PC-3 (cell line): ENCODE data around the gene NDRG2.
"Not testable (repeated sequence)": the region's sequence is repeated elsewhere in the genome, so short reads cannot be mapped to it uniquely, and the experiment has no call there.

Experiments
- EZH2 ChIP-seq: fragments of 300-600 bp; sonication (generic); IDR thresholded peaks from one replicate; pipeline ENCODE4 v1.6.1; 2017; ENCODE audit warnings: antibody characterized with exemption, mild to moderate bottlenecking, low read length; ENCODE audit not compliant: unreplicated experiment
- EZH2phosphoT487 ChIP-seq: fragments of 300-600 bp; sonication (generic); IDR thresholded peaks from 2 replicates; pipeline ENCODE4 v1.6.1; 2018; ENCODE audit warnings: mild to moderate bottlenecking, antibody characterized with exemption, low read length, borderline replicate concordance
- TF ChIP-seq, protein P1 (sequence below): fragments of 300-600 bp; sonication (generic); conservative IDR thresholded peaks from 2 replicates; pipeline ENCODE4 v1.5.1; 2017; ENCODE audit warnings: antibody characterized with exemption, low read depth, mild to moderate bottlenecking, low read length

- TF ChIP-seq, protein P1, sequence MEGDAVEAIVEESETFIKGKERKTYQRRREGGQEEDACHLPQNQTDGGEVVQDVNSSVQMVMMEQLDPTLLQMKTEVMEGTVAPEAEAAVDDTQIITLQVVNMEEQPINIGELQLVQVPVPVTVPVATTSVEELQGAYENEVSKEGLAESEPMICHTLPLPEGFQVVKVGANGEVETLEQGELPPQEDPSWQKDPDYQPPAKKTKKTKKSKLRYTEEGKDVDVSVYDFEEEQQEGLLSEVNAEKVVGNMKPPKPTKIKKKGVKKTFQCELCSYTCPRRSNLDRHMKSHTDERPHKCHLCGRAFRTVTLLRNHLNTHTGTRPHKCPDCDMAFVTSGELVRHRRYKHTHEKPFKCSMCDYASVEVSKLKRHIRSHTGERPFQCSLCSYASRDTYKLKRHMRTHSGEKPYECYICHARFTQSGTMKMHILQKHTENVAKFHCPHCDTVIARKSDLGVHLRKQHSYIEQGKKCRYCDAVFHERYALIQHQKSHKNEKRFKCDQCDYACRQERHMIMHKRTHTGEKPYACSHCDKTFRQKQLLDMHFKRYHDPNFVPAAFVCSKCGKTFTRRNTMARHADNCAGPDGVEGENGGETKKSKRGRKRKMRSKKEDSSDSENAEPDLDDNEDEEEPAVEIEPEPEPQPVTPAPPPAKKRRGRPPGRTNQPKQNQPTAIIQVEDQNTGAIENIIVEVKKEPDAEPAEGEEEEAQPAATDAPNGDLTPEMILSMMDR: not testable (repeated sequence)
- TF ChIP-seq EZH2, EZH2phosphoT487: not testable (repeated sequence)
These were observed 39.2 kb downstream of the NDRG2 start for GRCh38 chr14:20985650-20986049.
